Epithelial cell of proximal tubule (primary cell): ENCODE results near the gene CREB3. TPM values are rescaled to one million over a fixed set of nuclear protein-coding genes. Genes with fewer than 3 reads are reported as not detected.

Experiments
- DNase-seq: peaks from one replicate; pipeline ENCODE4 v3.0.0-alpha.2; 2011; ENCODE audit warnings: low read depth
- H3K4me3 ChIP-seq: 2 replicates; pipeline ENCODE4 v1.5.1; 2011; ENCODE audit warnings: low read depth, mild to moderate bottlenecking, low read length
- CTCF ChIP-seq: conservative IDR thresholded peaks from 2 replicates; pipeline ENCODE4 v1.5.1; 2012; ENCODE audit warnings: low read depth, mild to moderate bottlenecking, low read length
- total RNA-seq: library from RNA; depleted of rRNA; stranded (reverse); fragments of >200 nt; gene quantifications from 2 replicates; pipeline ENCODE4 v1.2.3, GENCODE V29; 2015

Gene CREB3
- total RNA-seq, 1 donor from 2014 or later, result 66.4 TPM

GRCh38 chr9:35717132-35717870, 15.2 kb upstream of the CREB3 start:
- TF ChIP-seq CTCF, result no peak
- no peak for DNase-seq

GRCh38 chr9:35718721-35719511, 13.6 kb upstream of the CREB3 start:
- H3K4me3 ChIP-seq, result no peak overlapping the region
- TF ChIP-seq CTCF, result no peak
- DNase-seq, result no peak

More at GRCh38 chr9:35717132-35717870, 15.2 kb upstream of the CREB3 start:
- H3K4me3 ChIP-seq, result no peak overlapping the region

GRCh38 chr9:35719546-35719945, 12.9 kb upstream of the CREB3 start:
- TF ChIP-seq CTCF, result no peak
- no peak for DNase-seq
- H3K4me3 ChIP-seq, result no peak overlapping the region

- no peak overlapping the region for H3K4me3 ChIP-seq
- no peak for DNase-seq
- TF ChIP-seq CTCF, result no peak
Measured at GRCh38 chr9:35723426-35723825, 9.0 kb upstream of the CREB3 start.

- no peak for DNase-seq
- TF ChIP-seq CTCF, result no peak
- H3K4me3 ChIP-seq, result no peak overlapping the region
Measured at GRCh38 chr9:35723908-35724307, 8.6 kb upstream of the CREB3 start.

GRCh38 chr9:35725362-35725761, 7.1 kb upstream of the CREB3 start:
- TF ChIP-seq CTCF, result no peak
- no peak overlapping the region for H3K4me3 ChIP-seq
- no peak for DNase-seq

GRCh38 chr9:35726931-35727330, 5.5 kb upstream of the CREB3 start:
- no peak overlapping the region for H3K4me3 ChIP-seq
- peak; percentile 51 for TF ChIP-seq CTCF
- no peak for DNase-seq
